Kidney (tissue), 14 donors: ENCODE data around the gene MZF1. TPM values are rescaled to one million over a fixed set of nuclear protein-coding genes. Genes with fewer than 3 reads are reported as not detected.

Experiments used
- DNase-seq, 5 donors: peaks; one replicate each; pipeline ENCODE4 v3.0.0-alpha.2; 2013 to 2020
- FAIRE-seq: peaks from 2 replicates; lab custom pipeline; 2012; peaks lifted over from hg19 to GRCh38; lab: Jason Lieb, UNC
- H3K27ac ChIP-seq, 2 donors: one replicate each; pipeline ENCODE4 v1.7.0; 2013; ENCODE audit warnings: low read depth in 2 of 2, low read length in 2 of 2, inconsistent platforms in 1 of 2
- H3K27me3 ChIP-seq: one replicate; pipeline ENCODE4 v1.7.1; 2013; ENCODE audit warnings: low read length, inconsistent platforms; ENCODE audit not compliant: control insufficient read depth, insufficient read depth
- H3K36me3 ChIP-seq, 3 donors: one replicate each; pipeline versions ENCODE4 v1.7.0 to v1.7.1; 2013; ENCODE audit warnings: low read length in 3 of 3, control low read depth in 1 of 3, inconsistent platforms in 1 of 3; ENCODE audit not compliant: insufficient read depth in 3 of 3, control insufficient read depth in 2 of 3
- H3K4me1 ChIP-seq, 3 donors: one replicate each; pipeline versions ENCODE4 v1.7.0 to v1.7.1; 2013; ENCODE audit warnings: low read length in 3 of 3, inconsistent platforms in 1 of 3, low read depth in 1 of 3; ENCODE audit not compliant: control insufficient read depth in 2 of 3, insufficient read depth in 2 of 3
- H3K4me3 ChIP-seq, 3 donors: one replicate each; pipeline versions ENCODE4 v1.7.0 to v1.8.1; 2013; ENCODE audit warnings: low read length in 3 of 3, control low read depth in 1 of 3, inconsistent platforms in 1 of 3
- H3K9ac ChIP-seq, 3 donors: one replicate each; pipeline versions ENCODE4 v1.7.0 to v1.7.1; 2013; ENCODE audit warnings: low read length in 3 of 3, control low read depth in 1 of 3, inconsistent platforms in 1 of 3
- H3K9me3 ChIP-seq, 3 donors: one replicate each; pipeline versions ENCODE4 v1.7.0 to v1.7.1; 2013; ENCODE audit warnings: low read length in 3 of 3, control low read depth in 1 of 3, inconsistent platforms in 1 of 3; ENCODE audit not compliant: control insufficient read depth in 2 of 3, insufficient read depth in 1 of 3
- CTCF ChIP-seq: IDR thresholded peaks from 3 replicates; pipeline ENCODE4 v1.5.1; 2012; ENCODE audit warnings: mild to moderate bottlenecking, moderate library complexity, borderline replicate concordance; ENCODE audit not compliant: insufficient read depth; ENCODE audit errors: extremely low read depth
- intact Hi-C: fragments of 100-400 bp; cut with DNase I; formaldehyde crosslinking; loops from one replicate; pipeline ENCODE4 v1.11.1; 2022
- polyA plus RNA-seq: library from polyadenylated mRNA; stranded (reverse); fragments of 350-450 nt; fragmentation: Illumina TruSeq; extraction: RNeasy Lipid Tissue Mini Kit (QIAGEN cat#74804); gene quantifications from one replicate; pipeline ENCODE4 v1.2.3, GENCODE V29; 2014; ENCODE audit warnings: low read depth, low replicate concordance; ENCODE audit not compliant: insufficient read depth
- total RNA-seq: library from RNA; stranded (reverse); fragmentation: NEBNext Ultra II Directional; extraction: Animal tissue kit (Norgen Biotek cat#: 25700); gene quantifications from one replicate; pipeline ENCODE4 v1.2.1, GENCODE V29; 2021
- donor health status: control.
- donor health status: control.
- donor health status: control.
- donor health status: control.
- donor health status: control.
- donor health status: DM: yes; HTN: yes; CAD: no.
- donor health status: Normal renal cell carcinoma (clear cell type).

The MZF1 gene
- total and polyA plus RNA-seq, 2 donors from 2014 or later, result 12.9 to 38.6 TPM

GRCh38 chr19:58551577-58552471, 21.3 kb downstream of the MZF1 start:
- DNase-seq (no peak), FAIRE-seq (no peak)
- no peaks in the 10 kb centered on the region for H3K27me3 ChIP-seq
- peaks cover 0 to 27% (median 10%) of the 10 kb centered on the region in 3 donors for H3K4me1 ChIP-seq
- H3K36me3 ChIP-seq, result peaks cover 16 to 64% (median 54%) of the 10 kb centered on the region in 3 donors
- no peaks in the 10 kb centered on the region for H3K9me3 ChIP-seq
- intact Hi-C loops, result no loop called here
- H3K4me3 ChIP-seq, result no peak overlapping the region
- H3K9ac ChIP-seq, result peak overlapping the region in 1 of 3 donors; percentile 12
- no peak for TF ChIP-seq CTCF
- H3K27ac ChIP-seq, result no peak overlapping the region

GRCh38 chr19:58551123-58551497, 22.0 kb downstream of the MZF1 start:
- H3K27me3 ChIP-seq, result no peaks in the 10 kb centered on the region
- no peak for TF ChIP-seq CTCF
- no peak overlapping the region for H3K4me3 ChIP-seq
- peaks cover under 1 to 27% (median 12%) of the 10 kb centered on the region in 3 donors for H3K4me1 ChIP-seq
- intact Hi-C loops, result no loop called here
- FAIRE-seq (no peak), DNase-seq (no peak)
- no peaks in the 10 kb centered on the region for H3K9me3 ChIP-seq
- H3K9ac ChIP-seq, result no peak overlapping the region
- no peak overlapping the region for H3K27ac ChIP-seq
- peaks cover 16 to 61% (median 48%) of the 10 kb centered on the region in 3 donors for H3K36me3 ChIP-seq

- Histone ChIP-seq H3K9me3 (no peaks in the 10 kb centered on the region), H3K4me1 (peaks cover 2 to 32% (median 17%) of the 10 kb centered on the region in 3 donors), H3K36me3 (peaks cover 16 to 66% (median 47%) of the 10 kb centered on the region in 3 donors), H3K4me3 (no peak overlapping the region), H3K27ac (no peak overlapping the region), H3K9ac (no peak overlapping the region), H3K27me3 (no peaks in the 10 kb centered on the region)
- FAIRE-seq (no peak), DNase-seq (peak in 1 of 5 donors; percentile 50)
- TF ChIP-seq CTCF, result no peak
- intact Hi-C loops, result no loop called here
Measured at GRCh38 chr19:58550362-58551122, 22.6 kb downstream of the MZF1 start.
